ENCODE results near the gene RASSF3. TPM values are rescaled to one million over a fixed set of nuclear protein-coding genes. Genes with fewer than 3 reads are reported as not detected.
"Not testable (repeated sequence)": the region's sequence is repeated elsewhere in the genome, so short reads cannot be mapped to it uniquely, and the experiment has no call there.

The RASSF3 gene
- total RNA-seq, 1 experiment from 2014 or later, result 13.1 TPM

GRCh38 chr12:64595863-64596793, 14.2 kb upstream of the RASSF3 start:
- no peak for DNase-seq (ENCODE audit: low read depth)

- no peak for DNase-seq (ENCODE audit: low read depth)
These were observed 11.5 kb upstream of the RASSF3 start for GRCh38 chr12:64598831-64599230.

- DNase-seq (ENCODE audit: low read depth), result no peak
These were observed 10.1 kb upstream of the RASSF3 start for GRCh38 chr12:64600164-64600561.

- no peak for DNase-seq (ENCODE audit: low read depth)
These were observed 7.0 kb upstream of the RASSF3 start for GRCh38 chr12:64603183-64603841.

DNA sequence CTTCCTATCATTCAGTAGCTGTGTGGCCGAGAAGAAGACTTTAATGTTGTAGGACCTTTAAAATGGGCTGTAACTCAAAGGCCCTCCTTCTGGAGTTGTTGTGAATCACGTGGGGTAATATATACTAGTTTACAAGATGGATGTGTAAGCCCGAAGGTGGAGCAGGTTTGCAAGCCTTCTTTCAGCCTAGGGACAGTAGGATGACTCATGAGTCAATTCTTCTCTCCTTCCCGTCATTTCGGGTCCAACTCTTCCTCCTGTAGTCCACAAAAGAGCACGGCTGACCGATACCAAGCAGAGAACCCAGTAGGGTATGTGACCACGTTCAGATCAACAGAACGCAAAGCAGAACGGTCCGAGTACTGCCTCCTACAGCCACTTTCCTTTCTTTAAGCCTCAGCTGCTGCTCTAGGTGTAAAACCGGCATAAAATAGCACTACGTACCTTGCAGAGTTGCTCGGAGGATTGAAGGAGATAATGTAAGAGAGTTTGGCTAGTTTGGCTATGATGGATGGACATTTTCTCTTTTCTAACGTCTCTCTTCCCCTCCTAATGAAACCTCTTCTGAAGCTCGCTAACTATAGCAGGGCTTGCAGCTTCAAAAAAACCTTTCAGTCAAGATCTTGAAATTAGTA, 1.3 kb upstream of the RASSF3 start:
- peak; percentile 70 for DNase-seq (ENCODE audit: low read depth)

DNA sequence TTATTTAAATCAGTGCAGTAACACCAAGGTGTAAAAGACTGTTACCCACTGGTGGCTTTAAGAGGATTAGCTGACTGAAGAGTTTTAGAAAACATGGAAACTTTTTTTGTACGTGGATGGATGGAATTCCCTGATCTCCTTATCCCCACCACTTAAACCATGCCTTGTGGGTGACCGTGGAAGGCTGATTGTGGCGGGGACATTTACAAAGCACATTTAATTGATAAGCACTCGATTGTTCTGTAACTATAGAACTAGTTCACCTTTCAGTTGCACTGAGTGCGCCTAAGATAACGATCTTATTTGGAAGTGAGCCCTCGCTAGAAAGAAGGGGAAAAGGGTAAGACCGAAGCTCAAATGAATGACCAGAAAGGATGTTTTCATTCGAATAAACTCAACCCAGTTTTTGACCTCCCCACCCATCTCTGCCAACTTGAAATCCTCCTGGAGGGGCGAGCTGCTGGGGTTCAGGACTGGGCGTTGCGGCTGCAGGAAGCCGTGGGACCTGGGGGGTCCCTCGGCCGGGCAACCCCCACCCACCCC, 688 bp upstream of the RASSF3 start:
- DNase-seq (ENCODE audit: low read depth), result no peak

- peak; percentile 75 for DNase-seq (ENCODE audit: low read depth)
These were observed 505 bp downstream of the RASSF3 start for GRCh38 chr12:64610660-64611340.

GRCh38 chr12:64611341-64612284, 1.3 kb downstream of the RASSF3 start:
- DNase-seq (ENCODE audit: low read depth), result peak; percentile 31

DNA sequence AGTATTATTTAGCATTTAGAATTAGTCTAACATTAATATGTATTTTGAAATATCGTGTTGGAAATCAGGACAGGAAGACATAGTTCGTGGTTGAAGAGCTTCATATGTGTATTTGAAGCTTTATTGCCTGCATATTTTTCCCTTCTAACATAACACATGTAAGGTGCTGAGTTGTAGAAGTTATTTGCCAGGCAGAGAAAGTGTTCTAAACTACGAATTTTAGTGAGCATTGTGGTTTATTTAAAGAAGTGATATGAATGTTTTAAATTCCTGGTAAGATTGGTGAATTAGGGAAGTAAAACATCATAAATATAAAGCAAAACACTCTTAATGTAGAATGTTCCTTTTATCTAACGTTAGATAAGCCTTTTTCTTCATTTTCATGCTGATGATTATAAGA, 2.5 kb downstream of the RASSF3 start:
- no peak for DNase-seq (ENCODE audit: low read depth)

DNA sequence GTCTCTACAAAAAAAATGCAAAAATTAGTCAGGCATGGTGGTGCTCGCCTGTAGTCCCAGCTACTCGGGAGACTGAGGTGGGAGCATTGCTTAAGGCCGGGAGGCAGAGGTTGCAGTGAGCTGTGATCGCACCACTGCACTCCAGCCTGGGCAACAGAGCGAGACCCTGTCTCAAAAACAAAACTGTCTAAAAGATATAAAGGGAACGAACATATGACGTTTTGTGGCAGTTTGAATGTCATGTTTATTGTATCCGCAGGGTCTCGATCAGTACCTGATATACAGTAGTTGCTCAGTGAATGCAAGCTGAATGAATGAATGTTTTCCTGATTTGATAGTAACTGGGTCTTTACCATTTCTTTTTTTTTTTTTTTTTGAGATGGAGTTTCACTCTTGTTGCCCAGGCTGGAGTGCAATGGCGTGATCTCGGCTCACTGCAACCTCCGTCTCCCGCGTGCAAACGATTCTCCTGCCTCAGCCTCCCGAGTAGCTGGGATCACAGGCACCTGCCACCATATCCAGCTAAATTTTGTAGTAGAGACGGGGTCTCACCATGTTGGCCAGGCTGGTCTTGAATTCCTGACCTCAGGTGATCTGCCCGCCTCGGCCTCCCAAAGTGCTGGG, 3.6 kb downstream of the RASSF3 start:
- DNase-seq (ENCODE audit: low read depth), result not testable (repeated sequence)

GRCh38 chr12:64616201-64616600, 5.9 kb downstream of the RASSF3 start:
- DNase-seq (ENCODE audit: low read depth), result no peak

DNA sequence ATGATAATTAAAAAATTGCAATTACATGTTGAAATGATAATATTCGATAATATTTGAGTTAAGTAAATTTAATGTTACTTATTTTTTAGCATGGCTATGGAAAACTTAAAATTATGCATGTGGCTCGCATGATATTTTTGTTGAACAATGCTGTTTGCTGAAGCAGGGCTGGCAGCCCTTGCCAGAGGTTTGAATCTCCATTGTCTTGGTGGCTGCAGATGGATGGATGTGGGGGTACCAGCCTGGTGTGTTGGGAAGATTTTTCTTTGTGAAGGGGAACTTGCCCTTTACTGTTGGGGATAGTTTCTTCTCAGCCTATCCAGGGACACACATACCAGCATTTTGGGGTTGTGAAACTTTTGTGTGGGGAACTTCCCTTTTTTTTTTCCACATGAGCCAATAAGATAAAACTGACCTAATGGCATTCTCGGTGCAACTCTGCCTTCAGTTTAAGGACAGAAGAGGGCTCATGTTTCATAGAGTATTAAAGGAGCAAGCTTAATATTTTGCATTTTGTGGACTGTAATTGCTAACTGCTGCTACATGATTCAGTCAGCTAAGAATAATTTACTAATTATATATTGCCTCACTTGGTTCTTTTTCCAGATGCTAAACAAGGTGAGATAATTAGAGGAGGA, 8.8 kb downstream of the RASSF3 start:
- no peak for DNase-seq (ENCODE audit: low read depth)

GRCh38 chr12:64621257-64621942, 11.1 kb downstream of the RASSF3 start:
- DNase-seq (ENCODE audit: low read depth), result no peak

GRCh38 chr12:64624035-64624434, 13.7 kb downstream of the RASSF3 start:
- no peak for DNase-seq (ENCODE audit: low read depth)

DNA sequence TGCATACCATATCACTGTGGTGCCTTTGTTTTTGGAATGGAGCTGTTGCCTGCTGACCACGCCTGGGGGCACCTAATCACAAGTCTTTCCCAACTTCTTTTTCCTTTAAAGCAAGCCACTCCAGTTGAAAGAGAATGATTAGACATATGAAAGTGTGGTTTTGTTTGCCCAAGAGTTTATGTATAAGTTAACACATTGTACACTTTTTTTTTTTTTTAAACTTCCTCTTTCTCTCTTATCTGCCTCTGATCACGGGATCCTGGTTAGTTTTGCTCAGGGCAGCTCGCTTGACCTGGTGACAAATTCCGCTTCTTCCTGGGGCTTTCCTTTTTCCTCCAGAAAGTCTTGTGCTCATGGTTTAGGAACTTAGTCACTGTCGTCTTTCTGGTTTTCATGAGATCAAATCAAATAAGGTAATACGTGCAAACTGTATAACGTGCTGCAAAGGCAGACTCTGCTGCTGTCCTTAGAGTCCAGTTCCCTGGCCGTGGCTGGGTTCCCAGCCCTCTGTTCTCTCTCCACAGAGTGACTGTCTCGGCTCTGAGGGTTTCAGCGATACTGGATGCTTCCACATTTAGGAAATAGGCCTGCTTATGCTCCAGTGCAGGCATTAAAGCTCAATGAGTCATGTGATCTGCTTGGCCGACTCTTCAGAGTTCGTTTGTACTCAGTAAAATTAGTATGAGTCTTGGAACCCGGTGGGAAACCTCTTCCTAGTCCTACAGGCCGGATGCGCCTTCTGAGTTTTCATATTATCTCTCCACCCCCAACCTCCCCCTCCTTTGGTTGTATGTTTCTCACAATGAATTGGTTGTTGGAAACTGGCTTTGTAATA, 15.2 kb downstream of the RASSF3 start:
- peak; percentile 85 for DNase-seq (ENCODE audit: low read depth)

DNA sequence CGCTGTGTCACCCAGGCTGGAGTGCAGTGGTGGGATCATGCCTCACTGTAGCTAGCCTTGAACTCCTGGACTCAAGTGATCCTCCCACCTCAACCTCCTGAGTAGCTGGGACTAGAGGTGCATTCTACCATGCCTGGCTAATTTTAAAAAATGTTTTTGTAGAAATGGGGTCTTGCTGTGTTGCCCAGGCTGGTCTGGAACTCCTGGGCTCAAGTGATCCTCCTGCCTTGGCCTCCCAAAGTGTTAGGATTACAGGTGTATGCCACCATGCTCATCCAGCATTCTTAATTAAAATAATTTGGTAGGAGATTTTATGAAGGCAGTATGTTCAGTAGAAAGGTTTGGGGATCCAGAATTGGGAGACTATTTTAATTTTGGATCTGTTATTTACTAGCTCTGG, 16.3 kb downstream of the RASSF3 start:
- not testable (repeated sequence) for DNase-seq (ENCODE audit: low read depth)

- no peak for DNase-seq (ENCODE audit: low read depth)
These were observed 17.5 kb downstream of the RASSF3 start for GRCh38 chr12:64627771-64628170.

GRCh38 chr12:64631197-64631596, 20.9 kb downstream of the RASSF3 start:
- no peak for DNase-seq (ENCODE audit: low read depth)
